Mucosa of gallbladder (tissue), 1 donor: ENCODE data around the gene SERPINA6. TPM values are rescaled to one million over a fixed set of nuclear protein-coding genes. Genes with fewer than 3 reads are reported as not detected.
"Not testable (repeated sequence)": the region's sequence is repeated elsewhere in the genome, so short reads cannot be mapped to it uniquely, and the experiment has no call there.

ENCODE experiments used
- DNase-seq: peaks from one replicate; pipeline ENCODE4 v3.0.0-alpha.2; 2020; ENCODE audit warnings: low spot score
- total RNA-seq: library from RNA; stranded (reverse); gene quantifications from one replicate; pipeline ENCODE4 v1.2.1, GENCODE V29; 2021
- donor health status: DM: no; HTN: no; CAD: no.

Gene SERPINA6
- total RNA-seq, 1 donor from 2014 or later = 88.3 TPM

DNA sequence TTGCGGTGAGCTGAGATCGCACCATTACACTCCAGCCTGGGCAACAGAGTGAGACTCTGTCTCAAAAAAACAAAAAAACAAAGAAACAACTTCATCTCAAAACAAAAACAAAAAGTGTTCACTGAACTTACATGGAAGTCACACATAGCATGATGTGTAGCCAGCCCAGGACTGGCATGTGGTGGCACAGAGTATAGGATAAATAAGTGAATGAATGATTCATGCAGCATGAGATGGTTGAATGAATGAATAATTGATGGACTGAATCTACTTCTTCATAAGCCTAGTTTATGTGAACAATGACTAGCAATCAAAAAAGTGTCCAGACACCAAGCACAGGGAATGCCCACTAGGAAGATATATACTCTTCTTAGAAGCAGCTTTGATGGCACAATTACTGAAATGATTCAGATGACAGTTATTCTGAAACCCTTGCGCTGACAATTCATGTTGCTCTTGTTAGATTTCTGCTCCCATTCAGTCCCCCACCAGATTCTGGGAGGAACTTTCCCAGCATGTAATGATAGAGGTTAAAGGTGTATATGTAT, 31.6 kb upstream of the SERPINA6 start:
- DNase-seq = no peak

DNA sequence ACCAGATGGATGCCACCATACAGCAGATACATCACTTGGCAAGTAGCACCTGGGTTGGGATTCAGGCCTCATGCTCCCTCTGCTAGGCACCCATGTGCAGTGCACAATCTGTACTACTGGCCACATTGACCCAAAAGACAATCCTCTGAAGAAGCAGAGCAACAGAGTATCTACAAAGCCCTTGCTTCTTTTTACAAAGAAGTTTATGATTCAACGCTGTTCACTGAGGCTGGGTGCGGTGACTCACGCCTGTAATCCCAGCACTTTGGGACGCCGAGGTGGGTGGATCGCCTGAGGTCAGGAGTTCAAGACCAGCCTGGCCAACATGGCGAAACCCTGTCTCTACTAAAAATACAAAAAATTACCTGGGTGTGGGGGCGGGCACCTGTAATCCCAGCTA, 31.1 kb upstream of the SERPINA6 start:
- not testable (repeated sequence) for DNase-seq

GRCh38 chr14:94349276-94349675, 26.1 kb upstream of the SERPINA6 start:
- DNase-seq = no peak

GRCh38 chr14:94348836-94349235, 25.7 kb upstream of the SERPINA6 start:
- DNase-seq = no peak

DNA sequence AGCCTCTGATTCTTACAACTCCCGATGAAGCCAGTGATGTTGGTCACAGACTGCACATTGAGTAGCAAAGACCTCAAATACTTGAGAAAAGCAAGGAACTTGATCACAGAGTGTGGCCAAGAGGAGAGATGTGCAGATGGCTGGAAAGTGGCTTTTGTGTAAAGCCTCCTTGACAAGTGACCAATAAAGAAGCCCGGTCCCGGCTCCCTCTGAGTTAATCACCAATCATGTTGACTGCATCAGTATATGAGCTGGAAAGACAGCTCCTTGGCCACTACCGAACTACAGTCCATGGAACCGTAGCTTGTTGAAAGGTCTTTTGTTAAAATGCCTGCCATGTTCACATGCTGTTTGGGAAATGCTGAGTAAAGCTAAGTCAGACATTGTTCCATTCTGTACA, 23.7 kb upstream of the SERPINA6 start:
- DNase-seq = no peak

- DNase-seq = not testable (repeated sequence)
These were observed 23.1 kb upstream of the SERPINA6 start for GRCh38 chr14:94346065-94346786.

DNA sequence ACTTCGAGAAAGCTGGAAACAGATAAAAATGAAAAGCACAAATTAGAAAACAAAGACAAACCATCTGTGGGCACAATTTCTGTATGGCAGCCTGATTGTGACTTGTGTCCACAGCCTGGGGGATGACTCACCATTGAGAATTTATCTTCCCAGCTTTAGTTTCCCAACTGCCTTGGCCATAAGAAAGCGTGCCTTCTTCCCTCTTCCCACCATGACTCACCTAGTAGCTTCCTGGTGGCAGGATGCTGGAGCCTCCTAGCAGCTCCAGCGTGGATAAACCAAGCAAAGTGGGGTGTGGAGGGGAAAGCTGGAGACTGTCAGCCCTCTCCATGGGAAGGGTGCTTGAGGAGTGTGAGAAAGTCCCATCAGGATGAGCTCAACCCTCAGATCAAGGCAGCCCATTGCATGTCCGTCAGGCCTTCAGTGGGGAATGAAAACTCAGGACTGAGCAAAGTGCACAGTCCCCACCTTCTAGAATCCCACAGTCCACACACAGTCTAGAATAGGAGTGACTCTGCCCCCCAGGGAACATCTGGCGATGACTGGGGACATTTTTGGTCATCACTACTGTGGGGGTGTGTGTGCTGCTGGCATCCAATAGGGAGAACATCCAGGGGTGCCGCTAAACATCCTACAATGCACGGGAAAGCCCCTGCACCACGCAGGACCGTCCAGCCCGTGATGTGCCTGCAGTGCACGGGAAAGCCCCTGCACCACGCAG, 22.4 kb upstream of the SERPINA6 start:
- peak; percentile 34 for DNase-seq

DNA sequence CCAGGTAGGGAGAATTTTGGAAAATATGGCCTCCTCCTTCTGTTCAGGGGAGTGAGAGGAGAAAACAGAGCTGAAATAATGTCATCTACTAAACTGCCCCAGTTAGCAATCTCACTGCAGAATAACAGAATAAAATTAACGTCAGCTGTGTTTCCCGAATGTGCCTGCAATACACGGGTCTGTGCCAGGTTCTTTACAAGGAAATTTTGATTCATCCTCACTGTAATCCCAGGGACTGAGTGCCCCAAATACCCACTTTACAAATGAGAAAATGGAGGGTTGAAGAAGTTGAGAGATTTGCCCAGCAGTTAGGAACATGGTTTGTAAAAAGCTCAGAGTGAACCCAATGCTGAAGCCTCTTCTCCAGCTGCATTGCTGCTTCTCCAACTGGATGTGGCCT, 21.3 kb upstream of the SERPINA6 start:
- DNase-seq = no peak

- DNase-seq = no peak
These were observed 20.3 kb upstream of the SERPINA6 start for GRCh38 chr14:94343238-94344005.

GRCh38 chr14:94342334-94342934, 19.3 kb upstream of the SERPINA6 start:
- peak; percentile 94 for DNase-seq

DNA sequence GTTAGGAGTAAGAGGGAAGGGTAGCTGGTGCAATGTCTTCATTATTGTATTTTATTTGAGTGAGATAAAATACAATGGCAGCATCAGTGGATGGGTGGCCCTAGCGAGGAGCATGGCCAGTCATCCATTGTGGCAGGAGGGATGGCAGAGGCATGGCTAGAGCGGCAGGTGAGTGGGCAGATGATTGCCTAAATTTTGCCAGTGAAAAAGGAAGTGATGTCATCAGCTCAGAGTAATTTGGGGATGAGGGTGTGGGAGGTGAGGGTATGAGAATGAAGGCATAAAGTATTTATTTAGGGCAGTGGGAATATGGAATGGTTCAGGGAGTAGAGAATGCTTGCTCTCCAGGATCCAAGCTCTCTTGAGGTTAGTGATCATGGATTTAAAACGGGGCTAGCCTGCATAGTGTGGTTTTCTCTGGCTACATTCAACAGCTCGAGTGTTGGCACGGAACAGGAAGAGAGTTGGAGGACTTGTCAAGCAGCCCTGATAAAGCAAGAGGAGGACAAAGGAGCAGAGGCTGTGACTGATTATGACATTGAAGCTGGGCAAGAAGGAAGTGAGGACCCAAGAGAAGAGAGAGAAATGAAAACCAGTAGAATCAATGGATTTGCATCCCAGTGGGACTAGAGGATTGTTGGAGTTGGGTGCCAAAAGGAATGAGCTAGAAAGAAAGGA, 18.7 kb upstream of the SERPINA6 start:
- no peak for DNase-seq

GRCh38 chr14:94340533-94340932, 17.4 kb upstream of the SERPINA6 start:
- DNase-seq = no peak

GRCh38 chr14:94338023-94338422, 14.9 kb upstream of the SERPINA6 start:
- DNase-seq = no peak

- no peak for DNase-seq
These were observed 14.1 kb upstream of the SERPINA6 start for GRCh38 chr14:94337274-94337673.

DNA sequence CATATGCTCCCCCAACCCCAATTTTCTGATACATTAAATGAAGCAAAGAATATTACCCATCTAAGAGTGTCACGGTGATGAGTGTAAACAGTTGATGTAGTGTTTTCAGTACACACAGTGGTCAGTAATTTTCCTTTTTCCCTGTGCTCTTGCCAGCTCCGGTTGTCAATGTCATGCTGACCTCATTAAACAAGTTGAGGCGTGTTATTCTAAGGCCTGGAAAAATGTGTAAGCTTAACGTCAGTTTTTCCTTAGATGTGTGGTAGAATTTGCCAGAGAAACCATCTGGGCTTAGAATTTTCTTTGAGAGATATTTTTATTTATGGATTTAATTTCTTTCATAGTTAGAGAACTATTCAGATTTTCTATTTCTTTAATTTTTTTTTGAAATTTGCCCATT, 11.7 kb upstream of the SERPINA6 start:
- DNase-seq = no peak

DNA sequence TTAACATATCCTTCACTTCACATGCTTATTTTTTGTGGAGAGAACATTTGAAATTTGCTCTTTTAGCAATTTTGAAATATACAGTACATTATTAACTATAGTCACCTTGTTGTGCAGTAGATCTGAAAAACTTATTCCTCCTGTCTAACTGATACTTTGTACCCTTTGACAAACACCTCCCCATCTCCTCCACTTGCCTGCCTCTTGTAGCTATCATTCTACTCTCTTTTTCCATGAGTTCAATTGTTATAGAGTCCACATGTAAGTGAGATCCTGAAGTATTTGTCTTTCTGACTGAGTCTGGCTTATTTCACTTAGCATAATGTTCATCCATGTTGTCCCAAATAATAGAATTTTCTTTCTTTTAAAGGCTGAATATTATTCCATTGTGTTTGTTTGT, 9.5 kb upstream of the SERPINA6 start:
- no peak for DNase-seq

DNA sequence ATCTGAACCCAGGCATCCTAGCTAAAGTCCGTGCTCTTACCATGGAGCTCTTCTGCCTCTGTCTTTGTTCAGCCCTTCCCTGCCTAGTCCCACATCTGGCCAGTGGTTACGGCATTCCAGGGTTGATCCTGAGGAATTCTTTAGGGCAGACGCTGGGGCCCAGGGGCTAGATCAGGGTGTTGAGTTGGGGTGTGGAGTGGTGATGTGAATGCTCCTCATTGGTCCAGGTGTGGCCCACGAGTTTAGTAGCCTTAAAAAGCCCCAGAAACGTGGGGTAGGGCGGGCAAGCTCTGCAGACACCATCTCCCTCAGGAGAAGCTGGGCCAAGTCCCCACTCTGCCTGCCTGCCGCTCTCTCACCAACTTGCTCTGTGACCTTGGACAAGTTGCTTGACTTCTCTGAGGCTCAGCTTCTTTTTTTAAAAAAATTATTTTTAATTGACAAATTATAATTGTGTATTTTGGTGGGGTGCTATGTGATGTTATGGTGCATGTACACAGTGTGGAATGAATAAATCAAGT, 9.0 kb upstream of the SERPINA6 start:
- no peak for DNase-seq

DNA sequence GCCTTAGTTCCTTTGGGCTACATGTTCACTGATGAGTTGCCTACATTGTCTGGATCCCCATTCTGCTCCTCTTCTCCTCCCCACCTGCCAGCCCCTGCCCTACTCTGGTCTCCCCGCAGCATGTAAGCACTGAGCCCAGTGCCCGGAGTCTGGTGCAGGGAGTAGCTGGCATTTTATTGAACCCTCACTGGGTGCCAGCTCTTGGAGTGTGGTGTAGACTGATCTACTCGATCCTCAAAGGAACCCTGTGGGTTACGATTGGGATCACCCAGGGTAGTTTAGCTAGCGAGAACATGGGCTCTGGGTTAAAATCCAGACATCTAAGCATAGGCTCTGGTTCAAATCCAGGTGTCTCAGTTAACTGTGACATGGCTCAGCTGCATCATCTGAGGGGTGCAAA, 8.3 kb upstream of the SERPINA6 start:
- no peak for DNase-seq

DNA sequence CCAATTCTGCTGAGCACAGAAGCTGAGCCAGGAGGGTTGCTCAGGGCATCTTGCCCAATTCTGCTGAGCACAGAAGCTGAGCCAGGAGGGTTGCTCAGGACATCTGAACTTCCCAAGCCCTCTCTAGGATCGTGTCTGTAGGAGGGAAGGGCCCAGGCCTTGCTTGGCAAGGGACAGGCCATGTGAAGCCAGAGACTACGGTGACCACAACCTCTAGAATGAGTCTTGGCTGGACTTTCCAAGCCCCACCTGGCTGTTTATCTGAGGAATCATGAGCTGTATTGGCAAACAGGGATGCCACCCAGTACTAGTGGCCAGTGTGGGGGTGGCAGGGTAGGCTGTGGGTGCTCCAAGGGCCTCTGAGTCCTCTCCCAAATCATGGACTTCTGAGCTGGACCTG, 7.7 kb upstream of the SERPINA6 start:
- DNase-seq = no peak

- DNase-seq = no peak
These were observed 7.3 kb upstream of the SERPINA6 start for GRCh38 chr14:94330432-94330831.

DNA sequence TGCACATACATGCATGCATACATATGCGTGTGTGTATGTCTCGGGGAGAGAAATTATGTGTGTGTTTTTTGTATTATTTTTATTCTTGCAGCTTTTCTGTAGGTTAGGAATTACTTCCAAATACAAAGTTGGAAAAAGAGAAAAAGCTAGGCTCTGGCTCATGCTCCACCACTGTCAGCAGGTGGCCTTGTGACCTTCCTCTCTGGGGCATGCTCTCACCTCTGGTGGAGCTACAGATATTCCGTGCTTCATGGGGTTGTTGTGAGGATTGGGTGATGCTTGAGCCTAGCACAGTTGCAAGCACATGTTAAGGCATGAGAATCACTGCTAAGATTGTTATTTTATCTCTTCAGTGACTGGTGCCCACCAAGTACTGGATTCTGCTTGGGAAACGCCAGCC, 6.7 kb upstream of the SERPINA6 start:
- DNase-seq = no peak
